GM12892 (cell line): ENCODE data around the gene SOX6.
"Not testable (repeated sequence)": the region's sequence is repeated elsewhere in the genome, so short reads cannot be mapped to it uniquely, and the experiment has no call there.

Experiments
- DNase-seq: peaks from one replicate; pipeline ENCODE4 v3.0.0; 2011; ENCODE audit not compliant: insufficient read length
- FAIRE-seq: peaks from 2 replicates; lab custom pipeline; 2011; peaks lifted over from hg19 to GRCh38; lab: Jason Lieb, UNC
- POLR2A ChIP-seq: IDR thresholded peaks from 2 replicates; pipeline ENCODE4 v1.6.1; 2011; ENCODE audit warnings: low read depth, low read length, control low read depth
- POLR2AphosphoS5 ChIP-seq: IDR thresholded peaks from 2 replicates; pipeline ENCODE4 v1.6.1; 2011; ENCODE audit warnings: low read depth, low read length, control low read depth
- TAF1 ChIP-seq: IDR thresholded peaks from 2 replicates; pipeline ENCODE4 v1.6.1; 2011; ENCODE audit warnings: low read depth, mild to moderate bottlenecking, control low read depth, low read length, borderline replicate concordance

Gene SOX6

DNA sequence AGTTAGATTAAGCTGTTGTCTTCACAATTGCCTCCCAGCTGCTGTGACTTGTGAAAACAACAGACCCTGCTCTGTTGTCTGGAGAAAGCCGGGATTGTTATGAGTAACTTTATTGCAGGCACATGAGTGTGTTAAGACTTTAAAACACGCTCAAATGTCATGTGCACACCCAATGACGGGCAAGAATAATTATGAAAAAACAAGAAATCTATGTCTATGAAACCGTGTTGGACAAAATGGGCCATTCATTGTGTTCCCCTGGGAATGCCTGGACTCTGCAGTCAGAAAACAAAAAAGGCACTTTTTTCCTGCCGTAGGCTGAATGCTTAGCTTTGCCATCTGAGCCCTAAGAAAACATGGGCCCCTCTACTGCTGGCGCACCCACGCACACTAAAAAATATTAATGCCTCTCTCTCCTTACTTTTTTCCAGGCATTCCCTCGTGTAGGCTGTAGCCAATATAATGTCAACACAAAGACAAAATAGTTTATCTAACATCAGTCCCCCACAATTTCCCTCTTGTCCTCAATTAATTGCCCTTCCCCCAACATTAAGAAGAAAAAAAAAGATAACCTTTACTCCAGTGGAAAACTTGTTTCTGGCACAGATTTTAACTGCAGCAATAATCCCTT lies 207.9 kb downstream of the SOX6 start:
- TF ChIP-seq POLR2AphosphoS5 (no peak), POLR2A (no peak), TAF1 (no peak)
- no peak for FAIRE-seq
- DNase-seq, result no peak

DNA sequence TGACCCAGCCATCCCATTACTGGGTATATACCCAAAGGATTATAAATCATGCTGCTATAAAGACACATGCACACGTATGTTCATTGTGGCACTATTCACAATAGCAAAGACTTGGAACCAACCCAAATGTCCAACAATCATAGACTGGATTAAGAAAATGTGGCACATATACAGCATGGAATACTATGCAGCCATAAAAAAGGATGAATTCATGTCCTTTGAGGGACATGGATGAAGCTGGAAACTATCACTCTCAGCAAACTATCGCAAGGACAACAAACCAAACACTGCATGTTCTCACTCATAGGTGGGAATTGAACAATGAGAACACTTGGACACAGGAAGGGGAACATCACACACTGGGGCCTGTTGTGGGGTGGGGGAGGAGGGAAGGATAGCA lies 209.4 kb downstream of the SOX6 start:
- FAIRE-seq, DNase-seq: not testable (repeated sequence)

DNA sequence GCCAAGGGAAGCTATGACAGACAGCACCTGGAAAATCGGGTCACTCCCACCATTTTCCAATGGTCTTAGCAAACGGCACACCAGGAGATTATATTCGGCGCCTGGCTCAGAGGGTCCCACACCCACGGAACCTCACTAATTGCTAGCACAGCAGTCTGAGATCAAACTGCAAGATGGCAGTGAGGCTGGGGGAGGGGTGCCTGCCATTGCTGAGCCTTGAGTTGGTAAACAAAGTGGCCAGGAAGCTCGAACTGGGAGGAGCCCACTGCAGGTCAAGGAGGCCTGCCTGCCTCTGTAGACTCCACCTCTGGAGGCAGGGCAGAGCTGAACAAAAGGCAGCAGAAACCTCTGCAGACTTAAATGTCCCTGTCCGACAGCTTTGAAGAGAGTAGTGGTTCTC lies 214.7 kb downstream of the SOX6 start:
- not testable (repeated sequence) for FAIRE-seq, DNase-seq

DNA sequence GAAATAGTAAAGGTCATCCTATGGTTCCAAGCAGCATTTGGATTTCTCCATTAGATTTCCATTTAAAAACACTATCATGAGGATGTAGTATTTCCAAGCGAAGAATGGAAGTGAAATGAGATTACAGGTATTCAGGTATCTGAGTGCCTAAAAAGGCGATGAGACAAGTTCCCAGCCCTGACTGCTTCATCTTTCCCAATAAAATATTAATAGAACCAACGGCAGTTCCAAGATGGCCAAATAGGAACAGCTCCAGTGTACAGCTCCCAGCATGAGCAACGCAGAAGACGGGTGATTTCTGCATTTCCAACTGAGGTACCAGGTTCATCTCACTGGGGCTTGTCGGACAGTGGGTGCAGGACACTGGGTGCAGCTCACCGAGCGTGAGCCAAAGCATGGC lies 215.2 kb downstream of the SOX6 start:
- FAIRE-seq, DNase-seq: not testable (repeated sequence)

DNA sequence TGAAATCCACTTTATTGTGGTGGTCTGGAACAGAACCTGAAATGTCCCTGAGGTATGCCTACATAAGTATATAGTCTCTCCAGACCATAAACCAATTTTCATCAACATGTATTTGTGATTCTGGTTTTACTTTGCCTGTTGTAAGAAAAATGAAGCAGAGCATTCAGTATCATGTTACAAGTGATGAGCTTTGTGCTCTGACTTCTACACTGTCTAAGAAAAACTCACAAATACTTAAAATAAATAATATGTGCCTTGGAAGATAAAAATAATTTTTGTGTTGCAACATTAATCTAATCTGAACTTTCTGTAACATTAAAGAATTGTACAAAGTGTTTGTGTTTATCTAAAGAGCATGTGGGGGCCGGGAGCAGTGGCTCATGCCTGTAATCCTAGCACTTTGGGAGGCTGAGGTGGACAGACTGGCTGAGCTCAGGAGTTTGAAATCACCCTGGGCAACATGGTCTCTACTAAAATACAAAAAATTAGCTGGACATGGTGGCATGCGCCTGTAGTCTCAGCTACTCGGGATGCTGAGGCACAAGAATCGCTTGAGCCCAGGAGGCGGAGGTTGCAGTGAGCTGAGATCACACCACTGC lies 219.5 kb downstream of the SOX6 start:
- FAIRE-seq, result no peak
- TF ChIP-seq TAF1 (no peak), POLR2A (no peak), POLR2AphosphoS5 (no peak)

DNA sequence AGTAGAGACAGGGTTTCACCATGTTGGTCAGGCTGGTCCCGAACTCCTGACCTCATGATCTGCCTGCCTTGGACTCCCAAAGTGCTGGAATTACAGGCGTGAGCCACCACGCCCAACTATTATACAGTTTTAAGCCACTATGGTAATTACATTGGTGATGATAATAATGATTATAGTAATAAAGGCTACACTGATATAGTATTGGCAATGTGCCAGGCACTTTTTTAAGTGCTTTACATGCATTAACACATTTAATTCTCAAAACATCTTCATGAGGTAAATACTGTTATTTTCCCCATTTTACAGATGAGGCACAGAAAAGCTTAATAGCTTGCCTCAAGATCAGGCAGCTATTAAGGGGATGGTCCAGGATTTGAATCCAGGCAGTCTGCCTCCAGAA lies 222.5 kb downstream of the SOX6 start:
- no peak for FAIRE-seq
- TF ChIP-seq POLR2AphosphoS5 (no peak), POLR2A (no peak), TAF1 (no peak)

More for the DNA sequence above, 219.5 kb downstream of the SOX6 start:
- no peak for DNase-seq

DNA sequence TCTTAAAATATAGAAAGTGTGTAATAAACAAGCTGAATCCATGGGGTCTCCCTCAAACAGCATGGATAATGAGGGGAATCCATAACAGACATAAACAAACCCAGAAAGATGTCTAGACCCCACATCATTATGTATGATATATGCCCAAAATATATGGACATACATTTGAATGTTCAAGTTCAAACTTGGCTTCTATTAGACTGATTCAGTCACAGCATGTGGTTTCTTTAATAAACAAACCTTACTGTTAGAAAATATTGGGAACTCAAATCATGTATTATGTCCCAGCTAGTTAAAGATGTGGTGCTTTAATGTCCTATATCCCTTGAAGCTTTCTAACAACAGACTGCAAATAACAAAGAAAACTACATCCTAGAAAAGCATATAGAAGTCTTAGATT lies 228.6 kb downstream of the SOX6 start:
- TF ChIP-seq TAF1, result no peak
- no peak for TF ChIP-seq POLR2AphosphoS5
- no peak for TF ChIP-seq POLR2A
- FAIRE-seq (no peak), DNase-seq (no peak)

More for the DNA sequence above, 222.5 kb downstream of the SOX6 start:
- no peak for DNase-seq

DNA sequence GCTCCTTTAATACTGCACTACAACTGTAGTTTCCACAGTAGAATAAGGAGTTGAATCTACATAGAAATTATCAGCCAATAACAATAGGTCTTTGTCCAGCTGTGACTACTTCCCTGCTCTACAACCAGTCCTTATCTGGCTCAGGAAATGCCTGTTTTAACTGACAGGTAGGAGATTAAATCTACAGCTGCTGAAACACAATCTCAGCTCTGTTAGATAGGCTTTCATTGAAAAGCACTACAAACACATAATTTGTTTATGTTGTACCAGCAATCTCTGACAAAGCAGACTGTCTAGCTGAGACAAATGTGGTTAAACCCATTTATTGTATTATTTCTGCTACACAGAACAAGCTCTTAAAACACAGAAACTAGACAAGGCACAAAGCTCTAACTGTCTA lies 230.0 kb downstream of the SOX6 start:
- no peak for FAIRE-seq
- DNase-seq, result no peak
- TF ChIP-seq POLR2A (no peak), POLR2AphosphoS5 (no peak), TAF1 (no peak)

DNA sequence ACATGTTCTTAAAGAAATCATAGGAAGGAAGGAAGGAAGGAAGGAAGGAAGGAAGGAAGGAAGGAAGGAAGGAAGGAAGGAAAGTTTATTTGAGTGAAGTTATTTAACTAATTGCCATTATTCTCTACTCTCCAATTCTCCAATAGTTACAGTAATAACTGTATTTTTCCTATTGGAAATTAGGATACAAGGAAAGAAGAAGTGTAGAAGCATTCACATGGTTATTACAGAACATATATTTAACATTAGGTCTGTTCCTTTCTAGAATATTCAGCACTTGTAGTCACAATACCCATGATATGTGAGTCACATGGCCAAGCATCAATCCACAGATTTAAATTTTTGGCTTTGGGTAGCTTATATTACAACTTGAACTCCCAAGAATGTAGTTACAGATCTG lies 230.6 kb downstream of the SOX6 start:
- DNase-seq (no peak), FAIRE-seq (no peak)
- TF ChIP-seq TAF1 (no peak), POLR2A (no peak), POLR2AphosphoS5 (no peak)

DNA sequence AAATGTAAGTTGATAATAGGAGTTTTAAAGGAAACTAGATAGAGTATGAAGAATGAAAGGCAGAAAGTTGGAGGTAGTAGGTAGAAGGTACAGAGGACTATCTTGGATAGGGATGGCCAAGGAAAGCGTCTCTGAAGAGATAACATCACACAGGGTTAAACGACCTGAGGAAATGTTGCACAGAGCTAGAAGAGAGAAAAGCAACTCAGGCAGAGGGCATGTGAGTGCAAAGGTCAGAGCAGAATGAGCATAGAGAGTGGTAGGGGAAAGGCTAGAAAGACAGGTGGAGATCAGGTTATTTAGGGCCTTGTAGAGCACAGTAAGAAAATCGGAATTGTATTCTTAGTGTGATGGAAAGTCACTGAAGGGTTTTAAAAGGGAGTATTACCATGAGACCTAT lies 232.0 kb downstream of the SOX6 start:
- no peak for TF ChIP-seq TAF1
- no peak for TF ChIP-seq POLR2A
- TF ChIP-seq POLR2AphosphoS5, result no peak
- no peak for FAIRE-seq
- DNase-seq, result no peak

DNA sequence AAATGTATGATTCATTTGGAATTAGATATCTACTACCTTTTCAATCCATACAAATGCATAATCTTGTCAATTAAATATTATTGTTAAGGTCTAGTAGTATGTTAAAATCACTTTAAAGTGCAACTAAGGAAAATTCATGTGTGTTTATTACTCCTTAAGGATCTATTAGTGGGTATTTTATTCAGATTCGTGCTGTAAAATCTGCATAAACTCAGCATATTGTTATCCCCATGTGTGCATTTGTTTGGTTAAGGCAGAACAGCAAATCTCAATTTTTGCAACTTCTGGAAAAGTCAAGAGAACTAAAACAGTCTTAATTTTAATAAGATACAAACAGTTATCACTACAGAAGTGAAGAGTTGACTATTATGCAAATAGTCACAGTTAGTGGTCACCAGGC lies 234.5 kb downstream of the SOX6 start:
- no peak for TF ChIP-seq TAF1
- TF ChIP-seq POLR2AphosphoS5, result no peak
- TF ChIP-seq POLR2A, result no peak

DNA sequence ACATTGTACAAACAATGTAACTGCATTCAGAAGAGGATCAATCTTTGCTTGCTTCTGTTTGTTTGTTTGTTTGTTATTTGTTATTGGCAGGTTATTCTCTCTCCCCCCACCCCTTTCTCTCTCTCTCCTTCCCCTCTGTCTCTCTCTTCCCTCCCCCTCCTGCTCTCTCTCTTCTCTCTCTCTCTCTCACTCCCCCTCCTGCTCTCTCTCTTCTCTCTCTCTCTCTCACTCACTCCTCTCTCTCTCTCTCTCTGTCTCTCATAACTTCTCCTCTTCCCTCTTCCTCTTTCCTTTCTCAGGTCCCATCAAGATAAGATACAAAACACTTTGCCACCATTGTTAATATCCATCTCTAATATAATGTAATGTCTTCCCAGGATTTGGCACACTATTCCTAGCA lies 236.3 kb downstream of the SOX6 start:
- FAIRE-seq (no peak), DNase-seq (no peak)
- TF ChIP-seq POLR2A (no peak), TAF1 (no peak), POLR2AphosphoS5 (no peak)

More for the DNA sequence above, 234.5 kb downstream of the SOX6 start:
- DNase-seq, result no peak
- no peak for FAIRE-seq
